Colon (tissue), 2 donors: Measurements from ENCODE around the gene NCKAP1.
"Not testable (repeated sequence)": the region's sequence is repeated elsewhere in the genome, so short reads cannot be mapped to it uniquely, and the experiment has no call there.

ENCODE experiments used
- FAIRE-seq: peaks from 2 replicates; lab custom pipeline; 2012; peaks lifted over from hg19 to GRCh38; lab: Jason Lieb, UNC
- donor health status: control.
- donor health status: control.

The NCKAP1 gene

GRCh38 chr2:182912518-182912915, 125.7 kb downstream of the NCKAP1 start:
- no peak for FAIRE-seq

GRCh38 chr2:182911813-182912517, 126.3 kb downstream of the NCKAP1 start:
- FAIRE-seq, result no peak

DNA sequence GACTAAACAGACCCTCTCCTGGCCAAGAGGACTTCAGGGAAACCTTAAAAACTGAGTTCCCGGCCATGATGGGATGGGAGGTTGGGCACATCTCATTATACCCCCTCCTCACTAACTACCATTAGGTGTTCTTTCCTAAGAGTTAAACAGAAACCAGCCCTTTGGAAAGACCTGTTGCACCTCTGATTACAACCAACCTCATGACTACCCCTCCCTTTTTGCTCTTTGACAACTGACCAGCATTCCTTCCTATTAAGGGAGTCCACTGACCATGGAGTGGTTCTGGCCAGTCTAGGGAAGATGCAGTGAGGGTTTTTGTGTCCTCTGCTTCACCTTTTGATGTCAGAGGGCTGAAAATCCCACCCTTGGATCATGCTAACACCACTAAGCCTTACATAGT, 127.3 kb downstream of the NCKAP1 start:
- no peak for FAIRE-seq

DNA sequence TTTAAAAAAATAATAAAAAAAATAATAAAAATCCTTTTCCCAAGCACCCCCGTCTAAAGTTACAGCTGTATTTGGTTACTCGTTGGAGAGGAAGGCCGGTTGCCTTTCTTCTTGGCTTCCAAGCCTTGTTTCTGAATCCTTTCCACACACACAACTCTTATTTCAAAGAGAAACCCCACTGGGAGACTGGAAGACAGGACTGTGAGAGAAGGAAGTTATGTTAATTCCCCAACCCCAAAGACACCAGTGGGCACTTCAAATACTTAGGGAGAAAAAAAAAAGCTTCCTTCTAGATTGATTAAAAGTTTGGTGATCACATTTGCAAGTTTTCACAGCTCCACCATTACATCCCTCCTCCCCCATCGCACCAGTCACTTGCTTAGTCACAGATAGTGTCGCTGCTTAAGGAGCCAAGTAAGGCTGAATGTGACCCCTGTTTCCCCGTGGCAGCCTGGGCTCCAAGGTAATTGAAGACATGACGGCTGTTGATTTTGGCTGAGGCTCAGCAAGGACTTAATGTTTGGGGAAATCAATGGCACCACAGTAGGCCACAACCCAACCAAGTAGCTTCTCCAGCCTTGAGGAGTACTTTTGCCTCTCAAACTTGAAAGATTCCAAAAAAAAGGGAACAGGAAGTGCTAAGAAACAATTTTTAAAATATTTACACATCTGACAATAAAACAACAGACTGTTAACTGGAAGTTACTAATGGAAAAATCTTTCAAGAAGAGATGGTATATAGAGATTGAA, 131.0 kb downstream of the NCKAP1 start:
- no peak for FAIRE-seq

DNA sequence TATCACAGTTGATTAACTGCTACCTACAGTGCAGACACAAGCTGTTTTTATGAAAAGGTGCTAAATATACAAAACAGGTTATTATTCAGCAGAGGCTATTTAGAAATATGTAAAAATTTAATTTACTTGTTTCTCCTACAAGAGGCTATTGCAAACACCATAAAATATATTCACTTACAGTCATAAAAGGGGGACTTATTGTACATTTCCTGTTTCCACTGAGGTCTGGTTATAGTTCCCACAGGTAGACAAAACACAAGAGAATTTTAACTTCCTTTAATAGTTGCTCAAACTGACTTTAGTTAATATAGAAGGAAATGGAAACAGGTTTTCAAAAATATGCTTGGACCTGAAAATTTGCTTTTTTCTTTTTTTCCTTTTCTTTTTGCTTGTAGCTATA, 131.8 kb downstream of the NCKAP1 start:
- FAIRE-seq, result no peak

DNA sequence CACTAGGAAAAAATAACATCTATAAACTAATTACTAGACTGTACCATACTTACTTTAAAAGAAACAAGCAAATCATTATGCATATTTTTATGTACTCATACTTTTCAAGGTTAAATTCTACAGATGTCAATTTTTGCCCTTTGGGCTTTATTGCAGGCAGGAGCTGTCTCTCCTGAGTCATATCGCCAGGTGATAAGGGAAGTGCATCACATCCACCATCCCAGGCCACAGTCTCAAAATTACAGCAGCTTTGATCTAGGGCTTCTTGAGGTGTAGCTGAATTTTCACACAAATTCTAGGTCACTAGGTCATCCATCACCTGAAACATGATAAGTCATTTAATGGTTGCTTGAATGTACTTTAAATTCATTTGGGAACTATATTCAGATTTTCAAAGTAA, 133.4 kb downstream of the NCKAP1 start:
- no peak for FAIRE-seq

- no peak for FAIRE-seq
Measured at GRCh38 chr2:182903566-182903965, 134.7 kb downstream of the NCKAP1 start.

DNA sequence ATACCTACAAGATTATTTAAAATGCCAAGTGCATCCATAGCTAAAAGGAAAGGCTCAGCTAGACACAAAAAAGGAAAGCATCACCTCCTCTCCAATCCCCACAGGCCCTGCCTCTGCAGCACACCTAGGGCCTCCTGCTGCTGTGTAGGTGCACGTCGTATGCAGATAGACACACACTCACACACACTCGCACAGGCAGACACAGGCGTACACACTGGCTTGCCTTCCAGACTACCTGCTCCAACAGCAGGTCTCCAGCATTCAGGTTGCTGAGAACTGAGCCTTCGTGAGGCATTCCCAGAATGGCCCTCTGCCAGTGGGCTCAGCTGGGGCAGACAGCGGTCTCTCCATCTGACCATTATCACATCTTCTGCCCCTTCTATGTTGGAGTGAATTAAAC, 136.5 kb downstream of the NCKAP1 start:
- FAIRE-seq, result no peak

DNA sequence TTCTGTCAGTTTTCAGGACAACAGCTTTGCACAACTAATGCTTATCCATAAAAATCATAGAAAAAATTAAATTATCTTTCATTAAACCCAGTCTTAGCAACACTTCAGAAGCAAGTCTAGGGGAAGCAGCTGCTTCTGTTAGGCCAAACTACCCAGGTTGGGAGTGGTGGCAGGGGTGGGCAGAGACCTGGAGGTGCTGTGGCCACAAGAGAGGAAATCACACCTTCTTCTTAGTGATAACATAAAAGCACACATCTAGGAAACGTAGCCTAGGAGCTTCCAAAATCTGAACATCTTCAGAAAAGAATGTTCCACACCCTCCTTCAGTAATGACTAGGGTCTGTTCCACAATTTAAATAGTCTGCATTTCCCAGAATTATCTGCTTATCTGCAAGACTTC, 139.5 kb downstream of the NCKAP1 start:
- no peak for FAIRE-seq

- FAIRE-seq, result no peak
Measured at GRCh38 chr2:182897137-182897536, 141.1 kb downstream of the NCKAP1 start.

DNA sequence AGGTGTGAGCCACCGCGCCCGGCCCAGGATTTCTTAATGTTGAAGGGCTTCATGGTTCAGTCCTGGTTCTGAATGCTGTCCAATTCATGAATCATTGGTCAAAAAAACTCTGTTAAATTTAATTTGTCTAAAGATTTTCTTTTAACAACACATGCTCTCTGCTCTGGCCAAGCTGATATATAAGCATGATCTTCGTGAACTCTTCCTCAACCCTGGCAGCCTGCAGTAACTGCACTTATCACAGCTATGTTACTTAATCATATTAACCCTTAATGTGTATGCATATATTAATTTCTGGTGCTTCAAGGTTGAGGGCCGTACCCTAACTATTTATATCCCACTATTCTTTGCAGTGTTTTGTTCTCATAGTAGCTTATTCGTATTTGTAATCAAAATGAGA, 142.5 kb downstream of the NCKAP1 start:
- no peak for FAIRE-seq

DNA sequence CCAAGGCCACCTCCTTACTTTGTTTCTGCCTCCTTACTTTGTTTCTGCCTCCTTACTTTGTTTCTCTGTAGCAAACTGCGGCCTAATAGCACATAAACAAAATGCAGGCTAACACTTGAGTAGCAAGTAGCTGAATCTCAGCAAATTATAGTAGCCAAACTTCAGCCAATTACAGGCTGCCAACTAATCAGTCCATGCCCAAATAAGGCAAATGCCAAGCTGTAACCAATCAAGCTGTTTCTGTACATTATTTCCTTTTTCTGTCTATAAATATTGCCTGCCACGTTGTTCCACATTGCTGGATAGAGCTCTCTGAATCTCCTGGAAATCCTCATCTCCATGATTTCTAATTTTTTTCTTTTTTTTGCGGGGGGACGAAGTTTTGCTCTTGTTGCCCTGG, 143.1 kb downstream of the NCKAP1 start:
- FAIRE-seq, result no peak

DNA sequence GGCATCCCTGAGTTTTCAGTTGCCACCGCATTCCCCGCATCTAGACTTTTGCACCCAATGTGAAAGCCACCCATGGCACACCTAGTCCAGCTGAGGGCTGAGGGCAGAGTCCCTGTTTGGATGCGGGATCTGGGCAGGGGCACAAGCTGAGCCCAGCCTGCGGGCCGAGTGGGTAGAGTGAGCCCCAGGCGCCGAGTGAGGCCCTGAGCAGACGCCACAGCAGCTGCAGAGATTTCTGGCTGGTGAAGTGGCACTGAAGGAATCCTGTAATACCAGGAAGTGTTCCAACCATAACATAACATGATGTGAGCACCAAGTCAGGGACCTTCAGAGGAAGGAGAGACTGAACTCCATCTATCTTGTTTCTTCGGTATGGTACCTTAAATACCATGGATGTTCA, 144.1 kb downstream of the NCKAP1 start:
- no peak for FAIRE-seq

- no peak for FAIRE-seq
Measured at GRCh38 chr2:182893666-182894065, 144.6 kb downstream of the NCKAP1 start.

DNA sequence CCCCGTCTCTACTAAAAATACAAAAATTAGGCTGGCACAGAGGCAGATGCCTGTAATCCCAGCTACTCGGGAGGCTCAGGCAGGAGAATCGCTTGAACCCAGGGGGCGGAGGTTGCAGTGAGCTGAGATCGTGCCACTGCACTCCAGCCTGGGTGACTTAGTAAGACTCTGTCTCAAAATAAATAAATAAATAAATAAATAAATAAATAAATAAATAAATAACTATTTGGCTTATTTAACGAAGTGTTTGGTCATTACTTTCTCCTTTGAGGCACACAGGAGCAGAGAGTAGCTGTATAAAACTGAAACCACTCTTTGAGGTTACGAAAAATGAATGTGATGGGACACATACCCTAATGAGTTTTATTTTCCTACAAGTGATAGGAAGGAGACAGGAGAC, 145.2 kb downstream of the NCKAP1 start:
- not testable (repeated sequence) for FAIRE-seq

- no peak for FAIRE-seq
Measured at GRCh38 chr2:182891611-182892010, 146.6 kb downstream of the NCKAP1 start.

- FAIRE-seq, result no peak
Measured at GRCh38 chr2:182890773-182891378, 147.4 kb downstream of the NCKAP1 start.

DNA sequence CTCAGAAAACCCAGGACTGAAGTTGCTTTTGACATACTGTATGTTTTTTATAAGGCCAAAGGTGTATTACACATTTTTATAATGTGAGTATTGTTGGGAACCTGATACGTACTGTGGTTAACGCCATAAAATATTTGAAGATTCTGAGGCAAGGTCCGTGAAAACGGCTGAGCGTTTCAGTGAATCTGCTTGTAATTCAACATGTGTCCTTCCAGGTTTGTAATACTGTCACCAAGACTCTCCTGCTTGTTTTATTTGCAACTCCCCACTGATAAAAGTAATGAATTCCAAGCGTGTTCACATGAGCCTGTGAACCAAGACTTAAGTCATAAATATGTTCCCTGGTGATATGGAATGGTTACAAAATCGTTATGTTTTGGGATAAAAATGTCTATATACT, 148.0 kb downstream of the NCKAP1 start:
- FAIRE-seq, result no peak

DNA sequence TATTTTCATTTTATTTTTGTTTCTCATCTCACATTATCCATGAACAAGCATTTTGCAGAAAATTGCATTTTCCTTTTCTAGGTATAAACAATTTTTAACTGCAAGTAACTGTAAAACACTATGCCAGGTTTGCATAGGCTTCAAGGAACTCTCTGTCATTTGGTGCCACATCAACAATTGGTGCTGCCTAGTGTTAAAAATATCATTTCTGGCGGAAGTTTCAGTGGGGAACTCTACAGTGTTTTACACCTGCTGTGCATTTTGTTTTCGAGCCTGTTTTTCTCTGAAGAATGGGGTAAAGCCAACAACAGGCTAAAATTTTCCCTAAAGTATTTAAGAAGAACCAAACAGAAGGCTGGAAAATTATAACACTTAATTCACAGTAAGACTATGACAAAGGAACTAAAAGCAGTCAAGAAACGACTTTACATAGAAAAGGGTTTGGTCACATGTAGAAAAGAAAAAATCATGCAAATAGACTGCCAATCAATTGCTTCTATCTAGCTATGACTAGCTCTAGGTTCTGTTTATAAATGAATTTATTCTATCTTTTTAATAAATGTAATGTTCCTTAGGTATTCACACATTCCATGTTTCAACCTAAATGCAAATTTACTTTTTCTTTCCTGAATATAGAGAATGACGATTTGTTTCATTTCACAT, 150.4 kb downstream of the NCKAP1 start:
- no peak for FAIRE-seq

GRCh38 chr2:182887093-182887492, 151.2 kb downstream of the NCKAP1 start:
- FAIRE-seq, result no peak

DNA sequence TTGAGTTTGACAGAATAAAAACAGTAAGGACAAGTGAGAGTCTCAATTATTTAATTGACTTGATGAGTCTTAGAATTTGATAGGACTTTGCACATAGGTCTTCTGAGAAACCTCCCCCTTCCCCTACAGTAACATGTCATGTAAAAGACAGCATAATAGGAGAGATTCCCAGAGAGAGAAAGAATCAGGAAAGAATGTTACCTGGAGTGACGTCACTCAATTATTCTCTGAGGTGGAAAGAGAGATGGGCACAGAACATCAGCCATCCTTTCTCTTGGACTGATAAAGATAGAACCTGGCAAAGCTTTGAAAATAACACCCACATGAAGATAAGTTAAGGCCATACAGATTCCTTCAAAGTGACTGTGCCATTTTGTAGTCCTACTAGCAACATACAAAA, 152.5 kb downstream of the NCKAP1 start:
- FAIRE-seq, result no peak

- no peak for FAIRE-seq
Measured at GRCh38 chr2:182883451-182883850, 154.8 kb downstream of the NCKAP1 start.

GRCh38 chr2:182880100-182880499, 158.2 kb downstream of the NCKAP1 start:
- not testable (repeated sequence) for FAIRE-seq
